B cell (primary cell): ENCODE measurements around the gene L3MBTL4.

Experiments
- CTCF ChIP-seq: fragments of 200-600 bp; IDR thresholded peaks from one replicate; pipeline ENCODE4 v1.8.0; 2022; ENCODE audit warnings: antibody characterized with exemption, mild to moderate bottlenecking
- EZH2 ChIP-seq: IDR thresholded peaks from 2 replicates; pipeline ENCODE4 v1.6.1; 2012; ENCODE audit warnings: borderline replicate concordance, low read depth, mild to moderate bottlenecking, moderate library complexity, low read length; ENCODE audit not compliant: insufficient read depth, poor library complexity, severe bottlenecking

- no peak for TF ChIP-seq EZH2
- no peak for TF ChIP-seq CTCF
Measured at GRCh38 chr18:6021306-6022073, 393.2 kb downstream of the L3MBTL4 start.
